ENCODE data around the gene APOL1. TPM values are rescaled to one million over a fixed set of nuclear protein-coding genes. Genes with fewer than 3 reads are reported as not detected.

The APOL1 gene
- total RNA-seq, 1 donor from 2014 or later = 0.12 TPM

- DNase-seq (ENCODE audit: low spot score, unreplicated experiment) = no peak
- Mint-ChIP-seq H3K9me3 (ENCODE audit: low read depth) (peaks cover 4% of the 10 kb centered on the region), H3K4me3 (ENCODE audit: low read depth) (no peak overlapping the region), H3K36me3 (ENCODE audit: insufficient read depth) (no peaks in the 10 kb centered on the region), H3K4me1 (ENCODE audit: low read depth) (peaks cover 1% of the 10 kb centered on the region), H3K27me3 (peaks cover 3% of the 10 kb centered on the region), H3K27ac (no peak overlapping the region)
- TF ChIP-seq CTCF (IDR thresholded peaks at IDR 0.05; ENCODE audit: unreplicated experiment) = no peak
Measured at GRCh38 chr22:36213586-36213985, 39.3 kb upstream of the APOL1 start.

- no peak for TF ChIP-seq CTCF (IDR thresholded peaks at IDR 0.05; ENCODE audit: unreplicated experiment)
- H3K27me3 Mint-ChIP-seq = peaks cover 3% of the 10 kb centered on the region
- no peak for DNase-seq (ENCODE audit: low spot score, unreplicated experiment)
- peak overlapping the region; percentile 85 for H3K27ac Mint-ChIP-seq
- no peaks in the 10 kb centered on the region for H3K36me3 Mint-ChIP-seq (ENCODE audit: insufficient read depth)
- H3K4me3 Mint-ChIP-seq (ENCODE audit: low read depth) = no peak overlapping the region
- H3K4me1 Mint-ChIP-seq (ENCODE audit: low read depth) = peaks cover 5% of the 10 kb centered on the region
- H3K9me3 Mint-ChIP-seq (ENCODE audit: low read depth) = no peaks in the 10 kb centered on the region
Measured at GRCh38 chr22:36215981-36216380, 37.0 kb upstream of the APOL1 start.

GRCh38 chr22:36218648-36219193, 34.2 kb upstream of the APOL1 start:
- H3K27me3 Mint-ChIP-seq = peaks cover 3% of the 10 kb centered on the region
- no peak for TF ChIP-seq CTCF (IDR thresholded peaks at IDR 0.05; ENCODE audit: unreplicated experiment)
- H3K4me1 Mint-ChIP-seq (ENCODE audit: low read depth) = peaks cover 8% of the 10 kb centered on the region
- DNase-seq (ENCODE audit: low spot score, unreplicated experiment) = no peak
- H3K27ac Mint-ChIP-seq = no peak overlapping the region
- no peaks in the 10 kb centered on the region for H3K36me3 Mint-ChIP-seq (ENCODE audit: insufficient read depth)
- no peak overlapping the region for H3K4me3 Mint-ChIP-seq (ENCODE audit: low read depth)
- H3K9me3 Mint-ChIP-seq (ENCODE audit: low read depth) = no peaks in the 10 kb centered on the region

GRCh38 chr22:36220451-36220921, 32.4 kb upstream of the APOL1 start:
- H3K27me3 Mint-ChIP-seq = peaks cover 3% of the 10 kb centered on the region
- no peak overlapping the region for H3K4me3 Mint-ChIP-seq (ENCODE audit: low read depth)
- no peak overlapping the region for H3K27ac Mint-ChIP-seq
- DNase-seq (ENCODE audit: low spot score, unreplicated experiment) = no peak
- H3K9me3 Mint-ChIP-seq (ENCODE audit: low read depth) = no peaks in the 10 kb centered on the region
- peaks cover 8% of the 10 kb centered on the region for H3K4me1 Mint-ChIP-seq (ENCODE audit: low read depth)
- H3K36me3 Mint-ChIP-seq (ENCODE audit: insufficient read depth) = no peaks in the 10 kb centered on the region
- TF ChIP-seq CTCF (IDR thresholded peaks at IDR 0.05; ENCODE audit: unreplicated experiment) = no peak

GRCh38 chr22:36221799-36222751, 30.9 kb upstream of the APOL1 start:
- no peak overlapping the region for H3K27ac Mint-ChIP-seq
- peak; percentile 52 for DNase-seq (ENCODE audit: low spot score, unreplicated experiment)
- H3K36me3 Mint-ChIP-seq (ENCODE audit: insufficient read depth) = no peaks in the 10 kb centered on the region
- H3K4me3 Mint-ChIP-seq (ENCODE audit: low read depth) = no peak overlapping the region
- H3K4me1 Mint-ChIP-seq (ENCODE audit: low read depth) = peaks cover 11% of the 10 kb centered on the region
- peak; percentile 69 for TF ChIP-seq CTCF (IDR thresholded peaks at IDR 0.05; ENCODE audit: unreplicated experiment)
- no peaks in the 10 kb centered on the region for H3K9me3 Mint-ChIP-seq (ENCODE audit: low read depth)
- H3K27me3 Mint-ChIP-seq = no peaks in the 10 kb centered on the region
